Measurements from ENCODE around the gene TOP2B.

DNA sequence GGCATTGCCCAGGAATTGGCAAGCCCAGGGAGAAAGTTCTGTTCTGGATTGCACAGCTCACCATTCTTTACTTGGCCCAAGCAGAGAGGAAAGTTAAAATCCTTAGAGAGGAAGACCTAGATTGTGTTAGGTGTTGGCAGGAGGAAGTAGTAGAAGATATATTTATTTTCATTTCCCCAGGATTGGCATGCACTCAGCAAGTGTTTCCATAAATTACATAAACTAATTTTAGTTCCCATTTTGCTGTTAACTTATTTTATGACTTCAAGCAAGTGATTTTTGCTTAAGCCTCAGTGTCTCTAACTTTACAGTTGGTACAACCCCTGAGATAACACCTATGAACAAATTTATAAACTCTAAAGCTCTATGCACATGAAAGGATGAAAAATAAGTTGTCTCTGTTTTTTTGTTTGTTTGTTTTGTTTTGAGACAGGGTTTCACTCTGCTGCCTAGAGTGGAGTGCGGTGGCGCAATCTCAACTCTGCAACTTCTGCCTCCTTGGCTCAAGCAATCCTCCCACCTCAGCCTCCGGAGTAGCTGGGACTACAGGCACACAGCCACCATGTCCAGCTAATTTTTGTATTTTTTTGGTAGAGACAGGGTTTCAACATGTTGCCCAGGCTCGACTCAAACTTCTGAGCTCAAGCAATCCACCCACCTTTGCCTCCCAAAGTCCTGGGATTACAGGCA, 31.2 kb upstream of the TOP2B start:
- TF ChIP-seq CTCF (IDR thresholded peaks at IDR 0.05) (no peak), POLR2A (IDR thresholded peaks at IDR 0.05) (no peak), POLR2AphosphoS5 (IDR thresholded peaks at IDR 0.05) (no peak), EP300 (IDR thresholded peaks at IDR 0.05) (no peak)
